ENCODE results near the gene OR5W2. TPM values are rescaled to one million over a fixed set of nuclear protein-coding genes. Genes with fewer than 3 reads are reported as not detected.
"Not testable (repeated sequence)": the region's sequence is repeated elsewhere in the genome, so short reads cannot be mapped to it uniquely, and the experiment has no call there.

Gene OR5W2
- not detected for total RNA-seq

DNA sequence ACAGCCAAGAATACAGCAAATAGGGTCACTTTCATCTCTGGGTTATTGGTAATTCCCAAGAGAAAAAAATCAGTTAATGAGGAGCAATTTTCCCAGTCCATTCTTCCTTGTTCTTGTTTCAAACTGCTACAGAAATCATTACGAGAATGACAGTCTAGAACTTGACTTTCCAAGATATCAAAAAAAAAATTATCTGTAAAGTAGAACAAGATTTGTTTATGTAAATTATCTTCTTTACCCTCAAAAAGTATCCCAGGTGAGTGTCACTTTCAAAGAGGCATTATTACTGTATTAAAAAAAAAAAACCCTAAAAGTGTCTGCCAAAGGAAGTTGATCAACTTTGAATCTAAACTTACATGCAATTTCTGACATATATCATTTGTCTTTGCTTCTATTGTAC is at the start of gene OR5W2:
Gene OR5W2, minus strand, starts transcription at position 101 of the 400 bp plus-strand sequence. Its CDS starts 0 bp downstream, at position 101.
- no peak for DNase-seq (ENCODE audit: low spot score)

DNA sequence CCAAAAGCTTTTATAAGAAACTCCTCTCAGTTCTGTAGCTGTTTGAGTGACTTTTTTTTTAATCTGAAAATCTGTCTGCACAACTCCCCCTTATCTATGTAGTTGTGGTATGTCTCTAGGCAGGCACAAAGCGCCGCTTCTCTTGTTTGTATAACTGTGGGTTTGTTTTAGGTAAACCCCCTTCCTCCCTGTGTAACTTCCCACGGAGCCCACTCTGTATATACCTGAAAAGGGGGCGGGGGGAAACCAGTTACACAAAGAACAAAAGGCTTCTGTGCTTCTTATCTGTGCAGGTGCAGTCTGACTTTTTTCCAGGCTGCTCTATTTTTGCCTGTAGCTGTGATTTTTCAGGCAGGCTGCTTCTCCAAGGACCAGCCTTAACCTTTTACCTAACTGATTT is 42.1 kb upstream of the OR5W2 start:
- no peak for DNase-seq (ENCODE audit: low spot score)

DNA sequence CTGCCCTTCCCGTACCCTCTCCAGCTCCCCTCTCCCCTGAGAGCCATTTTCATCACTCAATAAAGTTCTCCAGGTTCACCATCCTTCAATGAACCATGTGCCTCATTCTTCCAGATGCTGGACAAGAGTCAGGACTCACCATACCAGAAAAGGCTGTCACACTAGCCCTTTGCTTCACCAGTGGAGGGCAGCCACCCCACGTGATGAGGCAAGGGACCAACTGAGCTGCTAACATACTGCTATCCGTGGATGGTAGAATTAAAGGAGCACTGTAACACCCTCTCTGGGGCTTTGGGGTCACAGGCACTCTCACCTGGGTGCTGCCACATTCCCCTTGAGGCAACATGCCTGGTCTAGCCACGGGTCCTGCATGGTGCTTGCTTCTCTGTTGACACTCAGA is 34.9 kb upstream of the OR5W2 start:
- DNase-seq (ENCODE audit: low spot score), result no peak

DNA sequence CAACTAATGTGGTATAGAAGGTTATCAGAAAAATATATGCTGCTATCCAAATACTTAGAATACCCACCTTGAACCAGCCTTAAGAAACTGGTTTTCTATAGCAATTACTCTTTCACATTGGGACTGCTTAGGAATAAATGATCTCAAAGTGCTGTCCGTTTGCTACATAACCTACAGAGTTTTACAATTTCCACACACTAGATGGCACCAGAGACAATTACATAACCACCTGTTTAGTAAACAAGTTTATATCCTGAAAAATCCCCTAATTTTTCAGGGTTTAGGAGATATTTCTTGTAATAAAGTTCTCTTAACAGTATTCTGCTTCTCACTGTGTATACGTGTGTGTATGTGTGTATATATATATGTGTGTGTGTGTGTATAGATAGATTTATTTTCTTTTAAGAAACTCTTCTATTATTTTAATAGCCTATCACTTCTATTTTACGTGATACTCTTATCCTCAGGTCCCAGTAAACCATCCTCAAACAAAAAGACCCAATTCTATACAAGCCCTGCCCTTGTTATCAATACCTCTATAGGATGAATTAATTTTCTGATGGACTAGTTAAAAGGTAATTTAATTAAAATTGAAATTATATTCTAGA is 28.5 kb upstream of the OR5W2 start:
- DNase-seq (ENCODE audit: low spot score), result no peak

DNA sequence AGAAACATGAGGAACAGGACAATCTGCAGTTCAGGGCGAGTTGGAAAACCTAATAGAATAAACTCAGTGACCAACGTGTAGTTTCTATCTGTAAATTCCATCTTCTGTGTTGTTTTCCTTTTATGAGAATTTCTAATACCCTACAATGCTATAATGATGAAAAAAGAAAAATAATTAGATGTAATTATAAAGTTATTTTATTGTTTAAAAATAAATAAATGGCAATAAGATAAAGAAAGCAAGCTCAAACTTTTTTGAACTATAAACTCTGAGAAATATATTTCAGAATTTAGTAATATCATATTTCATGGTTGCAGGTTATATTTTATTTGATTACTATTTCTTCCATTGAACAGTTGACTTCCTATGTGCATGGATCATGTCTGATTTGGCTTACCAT is 21.9 kb upstream of the OR5W2 start, which contains the start of gene OR5I1:
Gene OR5I1, minus strand, starts transcription at position 101 of the 400 bp plus-strand sequence. Its CDS starts 0 bp downstream, at position 101.
- DNase-seq (ENCODE audit: low spot score), result no peak

DNA sequence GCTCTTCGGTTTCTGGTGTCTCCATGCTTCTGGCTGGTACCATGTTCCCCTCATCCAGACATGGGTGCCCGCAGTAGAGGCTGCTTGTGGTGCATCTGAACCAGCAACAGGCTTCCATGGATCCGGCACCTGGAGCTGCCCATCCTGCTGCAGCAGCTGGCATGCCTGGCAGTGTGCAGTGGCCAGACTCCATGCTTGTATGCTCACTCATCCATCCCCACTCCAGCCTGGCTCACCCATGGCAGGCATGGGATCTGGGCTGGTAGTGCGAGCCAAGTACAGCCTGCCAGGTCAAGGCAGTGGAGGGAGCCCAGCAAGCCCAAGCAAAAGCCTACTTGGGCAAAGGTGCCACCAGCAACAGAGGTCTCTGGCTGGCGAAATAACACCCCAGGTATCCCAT is 6.2 kb upstream of the OR5W2 start:
- no peak for DNase-seq (ENCODE audit: low spot score)

DNA sequence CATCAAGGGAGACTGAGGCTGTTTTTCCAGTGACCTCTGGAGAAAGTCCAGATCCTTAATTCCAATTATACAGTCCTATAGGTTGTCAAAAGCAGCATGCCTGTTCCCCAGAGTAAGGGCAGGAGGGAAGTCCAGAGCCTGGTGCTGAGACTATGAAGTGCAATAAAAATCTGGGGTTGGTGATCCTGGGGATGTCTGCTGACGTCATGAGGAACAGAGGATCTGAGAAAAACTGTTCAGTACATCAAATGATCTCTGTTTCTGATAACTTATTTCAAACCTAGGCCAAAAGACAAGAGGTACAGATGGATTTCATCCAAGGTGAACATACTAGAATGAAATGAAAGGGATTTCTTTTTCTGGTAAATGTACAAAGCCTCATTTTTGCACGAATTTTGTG is 12.1 kb downstream of the OR5W2 start:
- DNase-seq (ENCODE audit: low spot score), result no peak

DNA sequence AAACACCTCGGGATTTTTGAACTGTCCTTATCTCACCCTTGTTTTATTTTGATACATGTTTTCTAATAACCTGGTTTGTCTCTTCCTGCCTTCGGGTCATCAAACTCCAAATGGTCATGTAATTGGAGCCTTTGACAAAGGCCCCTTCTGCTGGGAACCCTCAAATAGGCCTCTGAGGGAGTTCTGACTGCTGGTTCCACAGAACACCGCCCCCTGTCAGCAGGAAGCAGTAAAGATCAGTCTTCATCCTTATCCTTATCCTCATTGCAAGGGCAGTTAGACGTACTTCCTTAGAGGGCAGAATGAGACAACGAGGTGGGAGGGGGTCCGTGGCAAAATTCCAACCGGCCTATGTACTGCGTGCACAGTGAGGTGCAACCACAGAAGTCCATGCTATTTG is 19.2 kb downstream of the OR5W2 start:
- DNase-seq (ENCODE audit: low spot score), result no peak

DNA sequence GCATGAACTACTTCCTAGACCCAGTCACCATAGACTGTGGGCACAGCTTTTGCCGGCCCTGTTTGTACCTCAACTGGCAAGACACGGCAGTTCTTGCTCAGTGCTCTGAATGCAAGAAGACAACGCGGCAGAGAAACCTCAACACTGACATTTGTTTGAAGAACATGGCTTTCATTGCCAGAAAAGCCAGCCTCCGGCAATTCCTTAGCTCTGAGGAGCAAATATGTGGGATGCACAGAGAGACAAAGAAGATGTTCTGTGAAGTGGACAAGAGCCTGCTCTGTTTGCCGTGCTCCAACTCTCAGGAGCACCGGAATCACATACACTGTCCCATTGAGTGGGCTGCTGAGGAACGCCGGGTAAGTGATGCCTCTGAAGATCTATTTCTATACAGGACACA is 28.9 kb downstream of the OR5W2 start:
- not testable (repeated sequence) for DNase-seq (ENCODE audit: low spot score)

DNA sequence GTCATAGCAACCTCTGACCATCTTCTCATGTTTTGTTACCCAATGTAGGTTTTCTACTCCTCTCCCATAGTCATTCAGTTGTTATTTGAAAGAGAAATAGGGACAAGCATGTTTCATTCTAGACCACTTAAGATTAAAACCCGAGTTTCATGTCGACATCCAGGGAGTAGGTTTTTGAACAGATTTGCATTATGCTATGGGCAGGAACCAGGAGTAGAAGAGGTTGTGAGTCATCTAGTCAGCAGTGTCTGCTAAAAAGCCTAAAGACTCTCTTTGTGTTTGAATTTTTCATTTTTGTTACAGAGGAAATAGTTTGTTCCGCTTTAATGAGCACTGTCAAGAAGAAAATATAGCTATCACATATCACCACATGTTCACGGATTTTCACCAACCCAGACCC is 29.4 kb downstream of the OR5W2 start:
- not testable (repeated sequence) for DNase-seq (ENCODE audit: low spot score)

DNA sequence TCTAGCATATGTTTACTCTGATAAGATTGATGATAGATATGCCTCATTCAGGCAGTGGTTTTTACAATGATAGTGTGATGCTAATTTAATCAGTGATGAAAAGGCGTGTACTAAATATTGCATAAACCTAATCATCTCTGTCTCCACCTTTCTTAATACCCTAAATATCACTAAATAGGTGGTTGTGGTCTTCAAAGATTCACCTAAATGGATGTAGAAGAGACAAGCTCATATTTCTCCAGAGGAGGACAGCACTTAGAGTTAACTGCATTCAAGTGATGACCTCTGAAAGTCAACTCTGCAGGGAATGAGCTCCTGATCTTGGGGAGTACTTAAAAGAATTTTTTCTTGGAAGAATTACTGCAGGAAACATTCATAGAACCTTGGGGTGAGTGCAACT is 31.4 kb downstream of the OR5W2 start, which contains the start of gene TRIM51:
Gene TRIM51, plus strand, starts transcription at position 301 of the 400 bp plus-strand sequence. CDS start 2,132 bp downstream, outside the sequence.
- DNase-seq (ENCODE audit: low spot score), result not testable (repeated sequence)

DNA sequence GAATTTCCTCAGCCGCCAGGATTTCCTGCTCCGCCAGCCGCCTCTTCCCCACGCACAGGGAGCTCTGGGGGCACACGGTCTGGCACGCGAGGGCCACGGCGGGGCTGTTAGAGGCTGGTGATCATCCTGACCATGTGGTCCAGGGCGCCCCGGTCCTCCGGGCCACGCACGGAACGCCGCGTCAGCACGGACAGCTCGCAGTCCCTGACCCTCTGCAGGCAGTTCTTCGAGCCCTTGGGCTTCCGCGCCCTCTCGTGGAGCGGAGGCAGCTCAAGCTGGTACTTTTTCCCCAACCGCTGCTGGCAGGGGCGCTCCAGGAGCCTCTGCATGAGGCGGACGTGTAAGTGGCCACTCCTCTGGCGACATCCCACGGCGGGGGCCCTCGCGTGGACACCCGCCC is 41.2 kb downstream of the OR5W2 start:
- DNase-seq (ENCODE audit: low spot score), result peak; percentile 24

DNA sequence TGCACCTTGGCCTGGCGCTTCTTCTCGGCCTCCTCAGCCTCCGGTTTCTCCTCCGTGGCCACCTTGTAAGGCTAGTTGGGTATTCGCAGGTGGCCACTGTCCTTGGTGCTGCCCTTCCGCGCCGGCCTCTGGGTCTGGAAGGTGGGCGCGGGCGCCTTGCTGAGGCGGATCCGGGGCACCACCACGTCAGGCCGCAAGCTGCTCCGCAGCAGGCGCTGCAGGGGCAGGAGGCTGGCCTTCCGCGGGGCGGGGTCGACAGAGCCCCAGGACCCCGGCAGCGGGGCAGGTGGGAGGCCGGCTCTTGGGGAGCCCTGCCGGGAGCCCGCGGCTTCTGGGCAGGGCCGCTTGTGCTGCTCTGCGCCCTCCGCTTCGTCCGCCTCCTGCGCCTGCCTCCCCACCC is 41.7 kb downstream of the OR5W2 start:
- not testable (repeated sequence) for DNase-seq (ENCODE audit: low spot score)

DNA sequence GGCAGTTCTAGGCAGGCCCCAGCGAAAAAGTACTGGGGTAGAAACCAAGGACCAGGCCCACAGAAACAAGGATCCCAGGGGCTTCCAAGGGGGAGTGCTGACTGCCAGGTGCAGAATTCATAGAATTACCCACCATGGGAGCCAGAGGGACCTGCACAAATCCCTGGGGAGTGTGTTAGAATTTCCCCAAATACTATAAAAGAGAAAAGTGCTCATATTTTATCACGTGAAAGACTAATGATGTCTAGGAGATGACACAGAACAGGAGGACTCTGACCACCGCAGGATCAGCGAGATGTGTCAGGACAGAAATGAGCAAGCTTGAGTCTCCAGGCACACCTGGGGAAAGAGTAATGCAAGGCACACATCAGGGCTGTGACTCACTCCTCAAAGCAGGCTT is 47.0 kb downstream of the OR5W2 start:
- not testable (repeated sequence) for DNase-seq (ENCODE audit: low spot score)

Other genes starting within 250 kb of the OR5W2 start
- gene OR5D13, start 141.1 kb downstream of the OR5W2 start, total RNA-seq, result not detected
- gene OR5D14, start 119.0 kb downstream of the OR5W2 start, total RNA-seq, result not detected
- not detected for gene OR5L1, start 103.2 kb downstream of the OR5W2 start, total RNA-seq
- not detected for gene OR5D18, start 95.0 kb downstream of the OR5W2 start, total RNA-seq
- gene OR5L2, start 87.4 kb downstream of the OR5W2 start, total RNA-seq, result not detected
- gene OR5D16, start 75.8 kb downstream of the OR5W2 start, total RNA-seq, result not detected
- not detected for gene TRIM51, start 31.3 kb downstream of the OR5W2 start, total RNA-seq
- gene OR5I1, start 21.8 kb upstream of the OR5W2 start, total RNA-seq, result not detected
- not detected for gene OR10AG1, start 55.4 kb upstream of the OR5W2 start, total RNA-seq
- not detected for gene OR5F1, start 80.0 kb upstream of the OR5W2 start, total RNA-seq
- gene OR5AS1, start 113.1 kb upstream of the OR5W2 start, total RNA-seq, result not detected
- gene OR8I2, start 178.7 kb upstream of the OR5W2 start, total RNA-seq, result not detected
- not detected for gene OR8H2, start 189.1 kb upstream of the OR5W2 start, total RNA-seq
- not detected for gene OR8H3, start 207.8 kb upstream of the OR5W2 start, total RNA-seq
- gene OR8J3, start 225.6 kb upstream of the OR5W2 start, total RNA-seq, result not detected
- gene OR8K5, start 245.7 kb upstream of the OR5W2 start, total RNA-seq, result not detected

Data from mucosa of gallbladder (tissue), 1 donor.